ENCODE data around the gene SYNDIG1. TPM values are rescaled to one million over a fixed set of nuclear protein-coding genes. Genes with fewer than 3 reads are reported as not detected.

SYNDIG1 gene
- total RNA-seq, 1 experiment from 2014 or later = not detected

- H3K36me3 ChIP-seq (ENCODE audit: insufficient read depth, low read length) = no peaks in the 10 kb centered on the region
- H4K20me1 ChIP-seq (ENCODE audit: insufficient read depth, low read depth, low read length) = 0 out of 2 replicates have a peak, but pooled peaks cover under 1% of the 10 kb centered on the region
- no peaks in the 10 kb centered on the region for H3K4me1 ChIP-seq (ENCODE audit: low read length)
- H3K27ac ChIP-seq (ENCODE audit: low read length) = no peak overlapping the region
- H3K27me3 ChIP-seq (ENCODE audit: low read length) = no peaks in the 10 kb centered on the region
- no peak overlapping the region for H3K4me3 ChIP-seq (ENCODE audit: low read length)
- H2AFZ ChIP-seq (ENCODE audit: low read length) = no peak overlapping the region
- no peaks in the 10 kb centered on the region for H3K9me2 ChIP-seq (replicated peaks; ENCODE audit: insufficient read depth, low read length)
- H3K9me3 ChIP-seq (ENCODE audit: low read length) = no peaks in the 10 kb centered on the region
- DNase-seq = no peak
- no peaks in the 10 kb centered on the region for H3K79me2 ChIP-seq (ENCODE audit: low read length)
- H3K9ac ChIP-seq (ENCODE audit: low read length) = no peak overlapping the region
- no peak overlapping the region for H3K4me2 ChIP-seq (ENCODE audit: low read depth, low read length, poor library complexity, severe bottlenecking)
Measured at GRCh38 chr20:24451428-24451827, 18.0 kb upstream of the SYNDIG1 start.

GRCh38 chr20:24452016-24452415 is 17.4 kb upstream of the SYNDIG1 start:
- Histone ChIP-seq H3K27me3 (ENCODE audit: low read length) (no peaks in the 10 kb centered on the region), H3K9me3 (ENCODE audit: low read length) (no peaks in the 10 kb centered on the region), H3K4me2 (ENCODE audit: low read depth, low read length, poor library complexity, severe bottlenecking) (no peak overlapping the region), H3K4me3 (ENCODE audit: low read length) (no peak overlapping the region), H3K27ac (ENCODE audit: low read length) (no peak overlapping the region), H4K20me1 (ENCODE audit: insufficient read depth, low read depth, low read length) (0 out of 2 replicates have a peak, but pooled peaks cover 4% of the 10 kb centered on the region), H3K79me2 (ENCODE audit: low read length) (no peaks in the 10 kb centered on the region), H2AFZ (ENCODE audit: low read length) (no peak overlapping the region), H3K9ac (ENCODE audit: low read length) (no peak overlapping the region), H3K9me2 (replicated peaks; ENCODE audit: insufficient read depth, low read length) (no peaks in the 10 kb centered on the region), H3K4me1 (ENCODE audit: low read length) (no peaks in the 10 kb centered on the region), H3K36me3 (ENCODE audit: insufficient read depth, low read length) (no peaks in the 10 kb centered on the region)
- DNase-seq = no peak

- Histone ChIP-seq H3K4me2 (ENCODE audit: low read depth, low read length, poor library complexity, severe bottlenecking) (no peak overlapping the region), H4K20me1 (ENCODE audit: insufficient read depth, low read depth, low read length) (0 out of 2 replicates have a peak, but pooled peaks cover 4% of the 10 kb centered on the region), H3K27ac (ENCODE audit: low read length) (no peak overlapping the region), H3K27me3 (ENCODE audit: low read length) (no peaks in the 10 kb centered on the region), H3K9ac (ENCODE audit: low read length) (no peak overlapping the region), H2AFZ (ENCODE audit: low read length) (no peak overlapping the region), H3K79me2 (ENCODE audit: low read length) (no peaks in the 10 kb centered on the region), H3K9me2 (replicated peaks; ENCODE audit: insufficient read depth, low read length) (no peaks in the 10 kb centered on the region), H3K4me1 (ENCODE audit: low read length) (no peaks in the 10 kb centered on the region), H3K9me3 (ENCODE audit: low read length) (no peaks in the 10 kb centered on the region), H3K36me3 (ENCODE audit: insufficient read depth, low read length) (no peaks in the 10 kb centered on the region), H3K4me3 (ENCODE audit: low read length) (no peak overlapping the region)
- no peak for DNase-seq
Measured at GRCh38 chr20:24452498-24453127, 16.8 kb upstream of the SYNDIG1 start.

GRCh38 chr20:24453869-24454268 is 15.6 kb upstream of the SYNDIG1 start:
- no peak overlapping the region for H2AFZ ChIP-seq (ENCODE audit: low read length)
- H3K4me3 ChIP-seq (ENCODE audit: low read length) = no peak overlapping the region
- no peaks in the 10 kb centered on the region for H3K27me3 ChIP-seq (ENCODE audit: low read length)
- H3K4me2 ChIP-seq (ENCODE audit: low read depth, low read length, poor library complexity, severe bottlenecking) = no peak overlapping the region
- H3K27ac ChIP-seq (ENCODE audit: low read length) = no peak overlapping the region
- no peaks in the 10 kb centered on the region for H3K4me1 ChIP-seq (ENCODE audit: low read length)
- DNase-seq = no peak
- no peaks in the 10 kb centered on the region for H3K79me2 ChIP-seq (ENCODE audit: low read length)
- 0 out of 2 replicates have a peak, but pooled peaks cover 4% of the 10 kb centered on the region for H4K20me1 ChIP-seq (ENCODE audit: insufficient read depth, low read depth, low read length)
- H3K9me3 ChIP-seq (ENCODE audit: low read length) = no peaks in the 10 kb centered on the region
- H3K36me3 ChIP-seq (ENCODE audit: insufficient read depth, low read length) = no peaks in the 10 kb centered on the region
- H3K9me2 ChIP-seq (replicated peaks; ENCODE audit: insufficient read depth, low read length) = no peaks in the 10 kb centered on the region
- no peak overlapping the region for H3K9ac ChIP-seq (ENCODE audit: low read length)

GRCh38 chr20:24455081-24455480 is 14.3 kb upstream of the SYNDIG1 start:
- H3K9ac ChIP-seq (ENCODE audit: low read length) = no peak overlapping the region
- H2AFZ ChIP-seq (ENCODE audit: low read length) = no peak overlapping the region
- H3K79me2 ChIP-seq (ENCODE audit: low read length) = no peaks in the 10 kb centered on the region
- H3K36me3 ChIP-seq (ENCODE audit: insufficient read depth, low read length) = no peaks in the 10 kb centered on the region
- H3K4me3 ChIP-seq (ENCODE audit: low read length) = no peak overlapping the region
- 0 out of 2 replicates have a peak, but pooled peaks cover 4% of the 10 kb centered on the region for H4K20me1 ChIP-seq (ENCODE audit: insufficient read depth, low read depth, low read length)
- DNase-seq = no peak
- H3K9me3 ChIP-seq (ENCODE audit: low read length) = no peaks in the 10 kb centered on the region
- no peak overlapping the region for H3K27ac ChIP-seq (ENCODE audit: low read length)
- no peaks in the 10 kb centered on the region for H3K9me2 ChIP-seq (replicated peaks; ENCODE audit: insufficient read depth, low read length)
- H3K4me2 ChIP-seq (ENCODE audit: low read depth, low read length, poor library complexity, severe bottlenecking) = no peak overlapping the region
- H3K27me3 ChIP-seq (ENCODE audit: low read length) = no peaks in the 10 kb centered on the region
- H3K4me1 ChIP-seq (ENCODE audit: low read length) = no peaks in the 10 kb centered on the region

- H3K36me3 ChIP-seq (ENCODE audit: insufficient read depth, low read length) = no peaks in the 10 kb centered on the region
- H3K9me3 ChIP-seq (ENCODE audit: low read length) = no peaks in the 10 kb centered on the region
- H3K4me2 ChIP-seq (ENCODE audit: low read depth, low read length, poor library complexity, severe bottlenecking) = no peak overlapping the region
- no peak for DNase-seq
- H4K20me1 ChIP-seq (ENCODE audit: insufficient read depth, low read depth, low read length) = 0 out of 2 replicates have a peak, but pooled peaks cover 4% of the 10 kb centered on the region
- no peak overlapping the region for H3K4me3 ChIP-seq (ENCODE audit: low read length)
- no peaks in the 10 kb centered on the region for H3K27me3 ChIP-seq (ENCODE audit: low read length)
- H2AFZ ChIP-seq (ENCODE audit: low read length) = no peak overlapping the region
- H3K79me2 ChIP-seq (ENCODE audit: low read length) = no peaks in the 10 kb centered on the region
- no peaks in the 10 kb centered on the region for H3K4me1 ChIP-seq (ENCODE audit: low read length)
- H3K27ac ChIP-seq (ENCODE audit: low read length) = no peak overlapping the region
- H3K9me2 ChIP-seq (replicated peaks; ENCODE audit: insufficient read depth, low read length) = no peaks in the 10 kb centered on the region
- no peak overlapping the region for H3K9ac ChIP-seq (ENCODE audit: low read length)
Measured at GRCh38 chr20:24456398-24456781, 13.0 kb upstream of the SYNDIG1 start.

- H3K9ac ChIP-seq (ENCODE audit: low read length) = no peak overlapping the region
- no peaks in the 10 kb centered on the region for H3K27me3 ChIP-seq (ENCODE audit: low read length)
- no peak overlapping the region for H3K4me3 ChIP-seq (ENCODE audit: low read length)
- no peaks in the 10 kb centered on the region for H3K9me2 ChIP-seq (replicated peaks; ENCODE audit: insufficient read depth, low read length)
- no peak overlapping the region for H3K27ac ChIP-seq (ENCODE audit: low read length)
- no peaks in the 10 kb centered on the region for H3K9me3 ChIP-seq (ENCODE audit: low read length)
- DNase-seq = no peak
- H3K4me1 ChIP-seq (ENCODE audit: low read length) = no peaks in the 10 kb centered on the region
- 0 out of 2 replicates have a peak, but pooled peaks cover 4% of the 10 kb centered on the region for H4K20me1 ChIP-seq (ENCODE audit: insufficient read depth, low read depth, low read length)
- H3K79me2 ChIP-seq (ENCODE audit: low read length) = no peaks in the 10 kb centered on the region
- no peaks in the 10 kb centered on the region for H3K36me3 ChIP-seq (ENCODE audit: insufficient read depth, low read length)
- no peak overlapping the region for H3K4me2 ChIP-seq (ENCODE audit: low read depth, low read length, poor library complexity, severe bottlenecking)
- H2AFZ ChIP-seq (ENCODE audit: low read length) = no peak overlapping the region
Measured at GRCh38 chr20:24458436-24458835, 11.0 kb upstream of the SYNDIG1 start.

- Histone ChIP-seq H3K79me2 (ENCODE audit: low read length) (no peaks in the 10 kb centered on the region), H3K9ac (ENCODE audit: low read length) (no peak overlapping the region), H3K9me2 (replicated peaks; ENCODE audit: insufficient read depth, low read length) (no peaks in the 10 kb centered on the region), H3K4me1 (ENCODE audit: low read length) (no peaks in the 10 kb centered on the region), H3K4me3 (ENCODE audit: low read length) (no peak overlapping the region), H2AFZ (ENCODE audit: low read length) (no peak overlapping the region), H3K9me3 (ENCODE audit: low read length) (no peaks in the 10 kb centered on the region), H3K4me2 (ENCODE audit: low read depth, low read length, poor library complexity, severe bottlenecking) (no peak overlapping the region), H3K27me3 (ENCODE audit: low read length) (no peaks in the 10 kb centered on the region), H3K27ac (ENCODE audit: low read length) (no peak overlapping the region), H4K20me1 (ENCODE audit: insufficient read depth, low read depth, low read length) (0 out of 2 replicates have a peak, but pooled peaks cover 4% of the 10 kb centered on the region), H3K36me3 (ENCODE audit: insufficient read depth, low read length) (no peaks in the 10 kb centered on the region)
- no peak for DNase-seq
Measured at GRCh38 chr20:24459733-24460132, 9.7 kb upstream of the SYNDIG1 start.
